NCI-H2196 (cell line): Measurements from ENCODE around the gene POM121L12.

Source experiments
- DNase-seq: peaks from one replicate; lab custom pipeline; 2025; ENCODE audit not compliant: unreplicated experiment; lab: John Stamatoyannopoulos, UW

Gene POM121L12

GRCh38 chr7:53035499-53036412 is at the start of gene POM121L12:
Gene POM121L12 (plus strand): TSS chr7:53035633. CDS start chr7:53035672, 39 bp downstream.
- DNase-seq, result no peak

- DNase-seq, result no peak
Measured at GRCh38 chr7:52992001-52992400, 43.4 kb upstream of the POM121L12 start.

- no peak for DNase-seq
Measured at GRCh38 chr7:52992479-52993162, 42.8 kb upstream of the POM121L12 start.

GRCh38 chr7:52995676-52996075 is 39.8 kb upstream of the POM121L12 start:
- no peak for DNase-seq

- DNase-seq, result no peak
Measured at GRCh38 chr7:53001221-53001620, 34.2 kb upstream of the POM121L12 start.

- DNase-seq, result no peak
Measured at GRCh38 chr7:53002389-53002788, 33.0 kb upstream of the POM121L12 start.

GRCh38 chr7:53003653-53004445 is 31.6 kb upstream of the POM121L12 start:
- DNase-seq, result no peak

GRCh38 chr7:53013925-53014324 is 21.5 kb upstream of the POM121L12 start:
- DNase-seq, result no peak

- no peak for DNase-seq
Measured at GRCh38 chr7:53015463-53015862, 20.0 kb upstream of the POM121L12 start.

GRCh38 chr7:53022893-53023292 is 12.5 kb upstream of the POM121L12 start:
- DNase-seq, result no peak

- no peak for DNase-seq
Measured at GRCh38 chr7:53048638-53049037, 13.2 kb downstream of the POM121L12 start.

- no peak for DNase-seq
Measured at GRCh38 chr7:53050433-53050832, 15.0 kb downstream of the POM121L12 start.

GRCh38 chr7:53059591-53059990 is 24.2 kb downstream of the POM121L12 start:
- DNase-seq, result no peak

GRCh38 chr7:53060066-53060465 is 24.6 kb downstream of the POM121L12 start:
- no peak for DNase-seq

GRCh38 chr7:53062796-53063195 is 27.4 kb downstream of the POM121L12 start:
- no peak for DNase-seq

- DNase-seq, result no peak
Measured at GRCh38 chr7:53068673-53069072, 33.2 kb downstream of the POM121L12 start.

GRCh38 chr7:53070883-53071282 is 35.5 kb downstream of the POM121L12 start:
- no peak for DNase-seq
